SJSA1 (cell line): ENCODE results near the gene BCL6. TPM values are rescaled to one million over a fixed set of nuclear protein-coding genes. Genes with fewer than 3 reads are reported as not detected.
A peak's percentile ranks its signal among the peaks of the same experiment; 100 is the strongest.

Experiments used
- DNase-seq, 2 experiments: peaks; one replicate each; pipeline ENCODE4 v3.0.0-alpha.2; 2015 to 2020; ENCODE audit warnings: low spot score in 2 of 2, low read depth in 1 of 2
- H3K27ac ChIP-seq: fragments of 250-450 bp; sonication (Bioruptor Pico); 2 replicates; pipeline ENCODE4 v1.5.1; 2020; ENCODE audit warnings: mild to moderate bottlenecking, moderate library complexity
- H3K27me3 ChIP-seq: fragments of 250-450 bp; sonication (Bioruptor Pico); replicated peaks from 2 replicates; pipeline ENCODE4 v1.5.1; 2020; ENCODE audit warnings: mild to moderate bottlenecking, moderate library complexity
- H3K36me3 ChIP-seq: fragments of 250-450 bp; sonication (Bioruptor Pico); 2 replicates; pipeline ENCODE4 v1.5.1; 2020; ENCODE audit warnings: mild to moderate bottlenecking
- H3K4me1 ChIP-seq: fragments of 250-450 bp; sonication (Bioruptor Pico); replicated peaks from 2 replicates; pipeline ENCODE4 v1.6.1; 2021; ENCODE audit warnings: mild to moderate bottlenecking
- H3K4me3 ChIP-seq: fragments of 250-450 bp; sonication (Bioruptor Pico); 2 replicates; pipeline ENCODE4 v1.5.1; 2020; ENCODE audit warnings: mild to moderate bottlenecking
- H3K9me3 ChIP-seq: fragments of 250-450 bp; sonication (Bioruptor Pico); replicated peaks from 2 replicates; pipeline ENCODE4 v1.5.1; 2020; ENCODE audit warnings: mild to moderate bottlenecking
- total RNA-seq: library from RNA; depleted of rRNA; stranded (reverse); fragments of >200 nt; shearing (Covaris generic); gene quantifications from 2 replicates; pipeline ENCODE4 v1.2.3, GENCODE V29; 2014

The BCL6 gene
- total RNA-seq, 1 experiment from 2014 or later: 2.8 TPM

- H3K36me3 ChIP-seq: no peaks in the 10 kb centered on the region
- H3K27ac ChIP-seq: peak overlapping the region; percentile 13; the same call in 1 of the 2 replicates
- peak; percentile 73 to 85 for DNase-seq
- H3K27me3 ChIP-seq: no peaks in the 10 kb centered on the region
- H3K9me3 ChIP-seq: no peaks in the 10 kb centered on the region
- H3K4me3 ChIP-seq: no peak overlapping the region
- peaks cover 19% of the 10 kb centered on the region for H3K4me1 ChIP-seq
Measured at GRCh38 chr3:187748050-187748481, 2.8 kb upstream of the BCL6 start.

DNA sequence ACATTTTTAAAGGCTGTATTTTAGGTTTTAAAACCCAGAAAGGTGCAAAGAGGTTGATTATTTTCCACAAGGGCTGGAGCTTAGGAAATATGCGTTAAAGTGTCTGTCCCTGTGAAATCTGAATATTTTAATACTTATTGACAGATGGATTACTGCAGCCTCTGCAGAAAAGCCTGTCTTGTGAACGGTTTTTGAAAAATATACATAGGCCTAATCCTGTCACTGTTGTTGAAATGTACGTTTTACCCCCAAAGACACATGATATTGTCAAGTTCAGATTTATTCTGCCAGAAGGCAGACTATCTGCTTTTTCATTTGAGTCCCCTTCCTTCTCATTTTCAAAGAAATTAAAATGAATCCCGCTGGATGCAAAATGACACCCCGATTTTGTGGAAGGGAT is 2.2 kb upstream of the BCL6 start:
- Histone ChIP-seq H3K27ac (peak overlapping the region; percentile 13; the same call in 1 of the 2 replicates), H3K36me3 (no peaks in the 10 kb centered on the region), H3K27me3 (no peaks in the 10 kb centered on the region)

GRCh38 chr3:187746442-187747281 is 1.4 kb upstream of the BCL6 start:
- Histone ChIP-seq H3K4me3 (peak overlapping the region; percentile 45), H3K27me3 (no peaks in the 10 kb centered on the region), H3K27ac (peak overlapping the region; percentile 100), H3K9me3 (no peaks in the 10 kb centered on the region), H3K4me1 (peaks cover 25% of the 10 kb centered on the region), H3K36me3 (no peaks in the 10 kb centered on the region)
- no peak for DNase-seq

More for the DNA sequence above, 2.2 kb upstream of the BCL6 start:
- no peaks in the 10 kb centered on the region for H3K9me3 ChIP-seq
- H3K4me3 ChIP-seq: no peak overlapping the region
- no peak for DNase-seq
- peaks cover 19% of the 10 kb centered on the region for H3K4me1 ChIP-seq

- peaks cover 30% of the 10 kb centered on the region for H3K4me1 ChIP-seq
- peak overlapping the region; percentile 100 for H3K27ac ChIP-seq
- H3K36me3 ChIP-seq: no peaks in the 10 kb centered on the region
- no peaks in the 10 kb centered on the region for H3K9me3 ChIP-seq
- DNase-seq: no peak
- peak overlapping the region; percentile 45 for H3K4me3 ChIP-seq
- no peaks in the 10 kb centered on the region for H3K27me3 ChIP-seq
Measured at GRCh38 chr3:187746059-187746441, 782 bp upstream of the BCL6 start.

DNA sequence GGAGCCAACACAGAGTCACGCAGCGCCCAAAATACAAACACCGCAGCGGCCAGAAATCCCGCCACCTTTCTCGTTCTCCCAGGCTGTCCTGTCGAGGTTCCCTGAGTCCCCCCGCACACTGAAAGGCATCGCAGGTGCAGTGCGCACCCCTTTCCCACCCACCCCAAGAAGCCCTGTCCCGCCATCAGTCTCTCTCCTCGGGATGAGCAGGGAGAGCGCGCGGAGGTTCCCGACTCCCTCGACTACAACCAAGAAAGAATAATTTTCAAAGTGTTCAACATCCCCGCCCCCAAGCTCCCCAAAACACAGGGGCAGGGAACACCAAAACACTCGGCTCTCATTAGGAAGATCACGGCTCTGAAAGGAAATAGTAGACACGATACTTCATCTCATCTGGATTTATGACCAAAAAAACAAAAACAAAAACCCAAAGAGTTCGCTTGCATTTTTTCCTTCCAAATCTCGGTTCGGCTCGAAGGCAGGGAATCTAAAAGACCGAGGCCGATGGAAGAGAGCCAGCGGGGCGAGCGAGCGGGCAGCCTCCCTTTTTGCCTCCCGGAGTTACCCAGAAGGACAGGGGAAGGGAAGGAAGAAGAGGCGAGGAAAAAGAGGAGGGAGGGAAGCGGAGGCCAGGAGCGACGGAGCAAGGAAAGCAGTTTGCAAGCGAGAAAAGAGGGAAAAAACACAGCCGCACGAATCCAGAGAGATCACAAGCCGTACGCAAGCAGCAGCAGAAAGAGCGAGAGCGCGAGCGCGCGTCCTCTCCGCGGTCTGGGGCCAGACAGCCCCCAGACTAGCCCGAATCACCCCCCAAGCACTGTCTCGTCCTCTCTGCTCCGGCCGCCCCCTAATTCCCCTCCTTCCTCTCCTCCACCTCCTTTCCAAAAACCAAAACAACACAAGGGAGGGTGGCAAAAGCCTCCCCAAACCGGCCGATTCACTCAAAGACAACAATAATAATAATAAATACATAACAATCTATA is 808 bp downstream of the BCL6 start:
- peak overlapping the region; percentile 45 for H3K4me3 ChIP-seq
- peak overlapping the region; percentile 100 for H3K27ac ChIP-seq
- no peaks in the 10 kb centered on the region for H3K9me3 ChIP-seq
- peak in 1 of 2 experiments; percentile 55 for DNase-seq
- peaks cover 45% of the 10 kb centered on the region for H3K4me1 ChIP-seq
- H3K36me3 ChIP-seq: no peaks in the 10 kb centered on the region
- no peaks in the 10 kb centered on the region for H3K27me3 ChIP-seq

DNA sequence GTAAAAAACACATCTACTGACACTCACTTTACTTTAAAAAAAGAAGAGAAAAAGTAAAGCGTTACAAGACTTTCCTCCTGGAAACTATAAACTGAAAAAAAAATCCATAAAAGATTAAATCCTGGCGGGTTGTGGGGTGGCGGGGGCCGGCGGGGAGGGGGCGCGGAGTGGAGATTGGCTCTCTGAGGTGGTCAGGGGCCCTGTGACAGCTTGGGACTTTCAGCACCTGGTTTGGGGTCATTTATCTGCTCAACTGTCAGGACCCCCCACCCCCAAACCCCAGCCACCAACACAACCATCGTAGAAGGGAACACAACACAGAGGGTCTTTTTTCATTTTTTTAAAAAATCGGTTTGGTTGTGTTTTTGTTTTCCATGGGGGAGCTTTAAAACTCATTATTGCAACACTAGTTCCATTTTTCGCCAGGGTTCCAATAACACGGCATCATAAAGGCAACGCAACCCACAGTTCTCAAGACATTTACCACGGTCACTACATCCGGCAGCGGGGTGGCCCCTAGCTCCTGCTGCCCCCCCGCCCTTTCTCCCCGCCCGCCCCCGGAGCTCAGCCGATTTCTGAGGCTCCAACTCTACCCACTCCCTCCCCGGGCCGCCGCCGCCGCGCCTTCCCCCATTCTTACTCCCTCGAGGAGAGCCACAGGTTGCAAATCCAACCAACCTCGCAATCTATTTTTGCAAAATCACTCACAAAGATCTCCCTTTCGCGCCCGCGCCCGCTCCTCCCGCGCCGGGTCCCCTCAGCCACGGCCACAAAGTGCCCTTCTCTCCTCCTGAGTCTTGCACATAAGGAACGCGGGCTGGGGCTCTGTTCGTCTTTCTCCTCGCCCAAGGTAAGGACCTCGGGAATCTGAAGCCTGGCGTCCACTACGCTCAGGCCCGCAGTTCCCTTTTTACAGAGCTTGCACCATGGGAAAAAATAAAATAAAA is 1.8 kb downstream of the BCL6 start:
- H3K4me1 ChIP-seq: peaks cover 51% of the 10 kb centered on the region
- H3K4me3 ChIP-seq: peak overlapping the region; percentile 45
- no peaks in the 10 kb centered on the region for H3K9me3 ChIP-seq
- peak in 1 of 2 experiments; percentile 39 for DNase-seq
- H3K27ac ChIP-seq: no peak overlapping the region
- no peaks in the 10 kb centered on the region for H3K27me3 ChIP-seq
- H3K36me3 ChIP-seq: no peaks in the 10 kb centered on the region

DNA sequence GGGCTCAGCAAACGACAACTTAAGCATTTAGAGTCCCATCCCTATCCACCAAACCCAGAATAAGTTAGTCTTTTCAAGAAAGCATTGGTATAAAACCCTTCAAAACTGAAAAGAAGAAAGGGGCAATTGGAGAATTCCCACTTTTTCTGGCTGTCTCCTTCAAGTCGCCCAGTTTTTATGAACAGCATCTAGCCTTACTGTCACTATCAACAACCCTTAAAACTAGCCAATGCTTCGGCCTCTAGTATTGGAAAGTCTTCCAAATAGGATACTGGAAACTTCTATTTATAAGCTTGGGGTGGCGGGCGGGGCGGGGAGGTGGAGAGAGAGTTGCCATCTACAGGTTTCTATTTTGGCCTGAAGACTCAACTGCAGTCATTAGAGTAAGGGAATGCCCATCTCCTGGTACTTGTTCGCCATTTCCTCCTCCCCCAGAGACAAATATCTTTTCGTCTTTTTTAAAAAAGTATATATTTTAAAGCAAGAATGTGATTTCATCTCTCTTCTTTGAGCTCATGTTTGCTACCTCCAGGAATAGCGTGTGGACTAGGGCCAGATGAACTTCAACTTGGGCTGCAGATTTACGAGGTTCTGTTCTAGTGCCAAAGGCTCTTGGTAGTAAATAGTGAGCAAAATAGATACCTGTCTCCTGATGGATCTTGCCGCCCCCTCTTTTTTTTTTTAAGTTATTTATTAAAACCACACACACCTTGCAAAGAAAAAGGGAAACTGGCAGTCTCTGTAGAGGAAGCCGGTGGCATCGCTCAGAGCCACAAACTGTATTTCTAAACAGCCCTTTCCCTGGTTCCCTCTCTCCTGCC is 2.7 kb downstream of the BCL6 start:
- no peak overlapping the region for H3K27ac ChIP-seq
- DNase-seq: no peak
- H3K9me3 ChIP-seq: no peaks in the 10 kb centered on the region

GRCh38 chr3:187741403-187742350 is 3.6 kb downstream of the BCL6 start:
- peaks cover 45% of the 10 kb centered on the region for H3K4me1 ChIP-seq
- H3K27ac ChIP-seq: no peak overlapping the region
- H3K27me3 ChIP-seq: no peaks in the 10 kb centered on the region
- H3K36me3 ChIP-seq: no peaks in the 10 kb centered on the region
- DNase-seq: peak; percentile 61 to 64
- no peaks in the 10 kb centered on the region for H3K9me3 ChIP-seq
- H3K4me3 ChIP-seq: peak overlapping the region; percentile 38

More for the DNA sequence above, 2.7 kb downstream of the BCL6 start:
- Histone ChIP-seq H3K27me3 (no peaks in the 10 kb centered on the region), H3K4me3 (no peak overlapping the region), H3K36me3 (no peaks in the 10 kb centered on the region), H3K4me1 (peaks cover 43% of the 10 kb centered on the region)

GRCh38 chr3:187740421-187741399 is 4.6 kb downstream of the BCL6 start:
- DNase-seq: peak; percentile 55 to 65
- Histone ChIP-seq H3K27ac (peak overlapping the region; percentile 24; the same call in 1 of the 2 replicates), H3K36me3 (no peaks in the 10 kb centered on the region), H3K27me3 (no peaks in the 10 kb centered on the region), H3K4me1 (peaks cover 49% of the 10 kb centered on the region), H3K4me3 (peak overlapping the region; percentile 42), H3K9me3 (no peaks in the 10 kb centered on the region)

DNA sequence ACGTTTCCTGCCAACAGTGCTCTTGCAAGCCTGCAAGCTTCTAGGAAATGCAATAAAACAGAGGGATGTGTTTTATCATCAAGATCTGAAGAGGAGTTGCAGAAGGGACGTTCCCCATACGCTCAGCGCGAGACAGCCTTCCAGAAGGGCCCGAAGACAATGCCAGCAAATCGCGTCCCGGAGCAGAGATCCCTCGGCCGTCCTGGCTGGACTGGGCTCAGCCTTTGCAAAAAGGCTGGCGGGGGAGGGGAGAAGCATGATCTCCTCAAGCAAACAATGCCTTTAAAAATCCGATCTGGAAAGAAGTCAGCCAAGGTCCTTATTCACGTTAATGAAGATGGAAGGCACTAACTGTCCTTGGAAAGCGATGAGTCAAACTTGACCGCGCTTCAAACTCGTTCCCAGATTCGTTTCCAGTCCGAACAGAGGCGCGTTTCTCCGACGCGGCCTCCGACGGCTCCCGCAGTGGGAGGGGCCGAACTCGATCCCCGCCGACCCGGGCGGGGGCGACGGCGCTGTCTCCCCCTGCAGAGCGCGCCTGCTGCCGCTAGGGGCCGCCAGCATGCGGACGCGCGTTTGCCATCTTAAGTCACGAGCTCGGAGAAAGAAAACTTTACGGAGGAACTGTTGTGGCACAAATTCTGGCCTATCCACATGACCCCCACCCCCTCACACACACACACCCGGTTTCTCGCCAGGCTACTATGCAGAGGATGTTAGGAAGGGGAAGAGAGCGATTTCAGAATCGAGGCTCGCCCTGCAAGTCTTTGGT is 5.5 kb downstream of the BCL6 start:
- H3K27ac ChIP-seq: peak overlapping the region; percentile 24; the same call in 1 of the 2 replicates
- H3K4me1 ChIP-seq: peaks cover 49% of the 10 kb centered on the region
- H3K27me3 ChIP-seq: no peaks in the 10 kb centered on the region
- peak; percentile 70 to 85 for DNase-seq
- H3K4me3 ChIP-seq: peak overlapping the region; percentile 42
- H3K36me3 ChIP-seq: no peaks in the 10 kb centered on the region
- no peaks in the 10 kb centered on the region for H3K9me3 ChIP-seq
